HG02973 (cell line): ENCODE data around the gene CSTB.

Experiments used
- ATAC-seq: cut with Tn5 transposase; IDR thresholded peaks from one replicate; pipeline ENCODE4 v1.9.1; 2021; ENCODE audit warnings: moderate library complexity; ENCODE audit not compliant: unreplicated experiment

CSTB gene

DNA sequence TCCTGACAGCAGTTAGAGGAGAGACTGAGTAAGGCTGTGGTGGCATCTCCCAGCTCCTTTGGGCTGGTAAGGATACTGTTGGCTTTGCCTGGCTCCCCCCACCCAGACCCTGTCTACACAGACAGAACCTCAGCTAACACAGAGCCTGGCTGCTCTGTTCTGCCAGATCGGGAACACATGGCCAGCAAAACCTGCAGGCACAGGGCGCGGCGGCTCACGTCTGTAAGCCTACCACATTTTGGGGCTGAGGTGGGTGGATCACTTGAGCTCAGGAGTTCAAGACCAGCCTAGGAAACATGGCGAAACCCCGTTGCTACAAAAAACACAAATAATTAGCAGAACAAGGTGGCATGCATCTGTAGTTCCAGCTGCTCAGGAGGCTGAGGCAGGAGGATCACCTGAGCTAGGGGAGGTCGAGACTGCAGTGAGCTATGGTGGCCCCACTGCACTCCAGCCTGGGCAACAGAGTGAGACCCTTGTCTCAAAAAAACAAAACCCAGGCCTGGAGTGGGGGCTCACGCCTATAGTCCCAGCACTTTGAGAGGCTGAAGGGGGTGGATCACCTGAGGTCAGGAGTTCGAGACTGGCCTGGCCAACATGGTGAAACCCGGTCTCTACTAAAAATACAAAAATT lies 6.7 kb downstream of the CSTB start:
- no peak for ATAC-seq

DNA sequence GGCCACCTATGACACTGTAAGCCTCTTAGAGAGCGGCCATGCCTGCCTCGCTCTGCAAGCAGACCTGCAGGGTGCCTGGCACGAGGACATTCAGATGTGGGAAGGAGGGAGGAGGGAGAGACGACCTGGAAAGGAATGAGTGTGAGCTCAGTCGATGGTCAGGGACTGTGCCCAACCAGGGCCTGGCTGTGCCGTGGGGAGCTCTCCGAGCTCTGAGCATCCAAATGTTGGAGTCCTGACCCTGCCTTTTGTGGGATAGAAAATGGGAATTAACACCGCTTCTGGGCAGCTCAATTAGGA lies 7.3 kb downstream of the CSTB start:
- no peak for ATAC-seq

DNA sequence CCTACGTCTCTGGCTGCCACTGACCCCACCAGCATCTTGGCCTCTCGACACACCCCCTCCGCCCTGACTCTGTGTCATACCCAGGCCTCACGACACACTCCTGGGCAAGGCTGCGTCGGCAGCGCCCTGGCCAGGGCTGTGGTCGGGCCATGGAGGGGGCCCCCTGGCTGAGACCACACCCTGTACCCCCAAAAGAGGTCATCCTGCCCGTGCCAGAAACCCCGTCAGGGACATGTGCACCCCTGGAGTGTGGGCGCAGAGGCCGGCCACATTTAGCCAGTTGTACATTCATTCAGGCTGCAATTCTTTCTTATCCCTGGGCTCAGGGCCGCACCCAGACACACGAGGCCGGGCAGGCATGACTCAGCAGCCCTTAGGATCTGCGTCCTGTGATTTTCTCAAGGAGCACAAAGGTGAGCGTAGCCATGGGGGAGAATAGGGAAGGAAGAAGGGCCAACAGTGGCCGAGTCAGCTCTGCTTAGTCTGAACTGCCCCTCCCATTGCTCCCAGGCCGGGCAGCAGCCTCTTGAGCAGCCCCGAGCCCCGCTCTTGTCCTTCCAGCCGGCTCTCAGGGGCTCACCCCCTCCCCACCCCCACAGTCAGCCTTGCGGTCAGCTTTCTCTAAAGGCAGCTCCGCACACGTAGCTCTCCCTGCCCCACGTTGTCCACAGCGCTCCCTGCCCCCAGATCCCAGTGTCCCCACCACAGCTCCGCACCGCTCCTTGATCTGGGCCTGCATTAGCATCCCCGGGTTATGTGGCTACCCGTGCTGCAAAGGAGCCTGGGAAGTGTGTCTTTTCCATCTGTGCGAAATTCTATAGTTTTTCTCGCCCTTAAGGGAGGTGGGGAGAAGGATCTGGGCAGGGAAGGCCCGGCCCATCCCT lies 7.9 kb downstream of the CSTB start:
- ATAC-seq: no peak

DNA sequence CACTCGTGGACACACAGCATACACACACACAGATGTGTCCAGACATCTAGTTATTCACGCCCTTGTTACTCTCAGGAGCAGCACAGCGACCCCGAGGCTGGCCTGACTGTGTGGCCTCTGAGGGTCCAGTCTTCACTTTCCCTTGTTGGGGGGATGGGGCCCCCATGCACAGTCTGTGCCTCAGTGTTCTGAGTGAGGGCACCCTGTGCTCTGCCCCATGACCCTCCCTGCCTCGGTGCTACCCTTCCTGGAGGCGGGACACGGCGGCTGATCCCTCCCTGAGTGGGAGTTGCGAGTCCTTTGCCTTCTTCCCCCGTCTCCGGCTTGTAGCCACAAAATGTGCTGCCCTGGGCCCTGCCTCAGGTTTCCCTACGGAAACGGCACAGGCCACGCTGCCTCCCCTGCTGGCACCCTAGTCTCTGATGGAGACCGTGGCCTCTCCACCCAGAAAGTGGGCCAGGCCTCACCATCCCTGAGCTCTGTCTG lies 8.6 kb downstream of the CSTB start:
- ATAC-seq: no peak

DNA sequence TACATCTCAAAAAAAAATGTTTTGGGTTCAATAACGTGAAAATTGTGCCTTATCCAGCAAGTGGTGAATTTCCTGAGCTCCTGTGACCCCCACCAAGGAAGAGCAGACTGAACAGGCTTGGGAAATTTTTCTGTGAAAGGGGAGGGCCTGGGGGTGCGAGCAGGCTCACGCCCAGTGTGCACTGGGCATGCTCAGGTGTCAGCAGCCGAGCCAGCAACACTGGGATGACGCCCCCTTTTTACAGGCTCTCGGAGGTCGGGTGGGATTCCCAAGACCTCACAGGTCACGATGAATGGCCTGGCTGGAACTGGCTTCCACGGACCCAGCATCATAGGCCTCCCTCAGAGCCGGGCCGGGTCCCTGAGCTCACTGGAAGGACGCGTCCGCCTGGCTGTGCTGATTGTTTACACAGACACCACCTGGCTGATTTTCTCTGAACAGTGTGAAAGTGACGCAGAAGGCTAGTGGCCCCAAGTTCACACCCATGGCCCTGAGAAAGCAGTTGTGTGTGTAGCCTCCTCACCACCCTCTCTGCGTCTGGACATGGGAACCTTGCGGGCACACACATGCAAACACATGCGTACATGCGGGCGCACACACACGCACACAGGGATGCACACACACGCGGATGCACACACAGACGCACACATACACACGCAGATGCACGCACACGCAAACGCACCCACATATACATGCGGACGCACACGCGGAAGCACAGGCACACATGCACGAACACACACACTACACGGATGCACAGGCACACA lies 9.2 kb downstream of the CSTB start:
- ATAC-seq: no peak

DNA sequence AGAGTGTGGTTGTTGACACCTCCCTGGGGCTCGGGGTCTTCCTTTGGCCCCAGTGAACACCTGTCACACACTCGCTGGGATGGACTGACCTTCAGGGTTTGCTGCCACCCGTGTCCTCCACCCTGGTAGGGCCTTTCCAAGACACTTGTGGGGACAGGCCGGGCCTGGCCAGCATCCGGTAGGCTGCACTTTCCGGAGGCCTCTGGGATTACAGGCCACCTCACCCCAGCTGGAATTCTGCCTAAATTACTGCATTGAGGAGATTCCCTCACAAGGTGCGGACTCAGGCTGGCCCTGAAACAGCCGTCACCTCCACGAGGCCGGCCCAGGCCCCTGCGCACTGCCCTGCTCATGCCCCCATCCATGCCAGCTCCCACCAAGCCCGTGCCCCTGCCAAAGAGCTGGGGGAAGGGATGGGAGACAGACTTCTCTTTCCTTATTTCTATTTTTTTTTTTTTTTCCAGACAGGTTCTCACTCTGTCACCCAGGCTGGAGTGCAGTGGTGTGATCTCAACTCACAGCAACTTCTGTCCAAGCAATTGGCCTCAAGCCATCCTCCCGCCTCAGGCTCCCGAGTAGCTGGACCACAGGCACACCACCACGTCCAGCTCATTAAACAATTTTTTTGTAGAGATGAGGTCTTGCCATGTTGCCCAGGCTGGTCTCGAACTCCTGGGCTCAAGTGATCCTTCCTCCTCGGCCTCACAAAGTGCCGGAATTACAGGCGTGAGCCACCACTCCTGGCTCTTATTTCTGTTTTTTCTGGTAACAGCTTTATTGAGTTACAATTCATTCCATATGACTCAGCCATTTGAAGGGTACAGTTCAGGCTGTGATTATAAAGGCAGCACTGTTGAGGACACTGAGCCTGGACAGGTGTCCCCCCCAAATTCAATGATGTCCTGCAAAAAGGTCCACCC lies 11.3 kb downstream of the CSTB start:
- ATAC-seq: no peak

DNA sequence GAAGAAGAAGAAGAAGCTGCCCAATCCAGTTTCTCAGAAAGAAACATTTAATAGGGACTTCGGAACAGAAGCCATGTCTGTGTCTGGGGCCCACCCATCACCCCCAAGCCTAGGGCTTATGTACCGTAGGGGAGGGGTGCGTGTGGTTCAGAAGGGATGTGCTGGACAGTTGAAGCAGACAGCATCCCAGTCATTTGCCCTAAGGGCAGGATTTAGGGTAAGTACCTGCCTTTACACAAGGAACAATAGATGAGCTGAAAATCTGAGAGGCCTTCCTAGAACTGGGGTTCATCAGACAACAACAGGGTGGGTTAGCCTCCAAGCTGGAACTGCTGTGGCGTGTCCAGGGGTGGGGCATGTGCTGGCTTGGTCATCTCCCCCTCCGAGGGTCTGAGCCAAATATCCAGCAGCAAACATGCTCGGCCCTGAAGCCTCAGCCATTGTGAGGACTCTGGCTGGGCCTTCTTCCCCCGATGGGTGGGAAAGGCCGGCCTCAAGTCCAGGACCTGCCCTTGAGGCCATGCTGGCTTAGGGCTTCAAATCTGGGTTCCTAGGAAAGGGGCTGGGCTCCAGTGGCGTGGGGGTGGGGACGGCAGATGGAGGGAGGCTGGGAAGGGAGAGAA lies 12.1 kb downstream of the CSTB start:
- ATAC-seq: no peak

DNA sequence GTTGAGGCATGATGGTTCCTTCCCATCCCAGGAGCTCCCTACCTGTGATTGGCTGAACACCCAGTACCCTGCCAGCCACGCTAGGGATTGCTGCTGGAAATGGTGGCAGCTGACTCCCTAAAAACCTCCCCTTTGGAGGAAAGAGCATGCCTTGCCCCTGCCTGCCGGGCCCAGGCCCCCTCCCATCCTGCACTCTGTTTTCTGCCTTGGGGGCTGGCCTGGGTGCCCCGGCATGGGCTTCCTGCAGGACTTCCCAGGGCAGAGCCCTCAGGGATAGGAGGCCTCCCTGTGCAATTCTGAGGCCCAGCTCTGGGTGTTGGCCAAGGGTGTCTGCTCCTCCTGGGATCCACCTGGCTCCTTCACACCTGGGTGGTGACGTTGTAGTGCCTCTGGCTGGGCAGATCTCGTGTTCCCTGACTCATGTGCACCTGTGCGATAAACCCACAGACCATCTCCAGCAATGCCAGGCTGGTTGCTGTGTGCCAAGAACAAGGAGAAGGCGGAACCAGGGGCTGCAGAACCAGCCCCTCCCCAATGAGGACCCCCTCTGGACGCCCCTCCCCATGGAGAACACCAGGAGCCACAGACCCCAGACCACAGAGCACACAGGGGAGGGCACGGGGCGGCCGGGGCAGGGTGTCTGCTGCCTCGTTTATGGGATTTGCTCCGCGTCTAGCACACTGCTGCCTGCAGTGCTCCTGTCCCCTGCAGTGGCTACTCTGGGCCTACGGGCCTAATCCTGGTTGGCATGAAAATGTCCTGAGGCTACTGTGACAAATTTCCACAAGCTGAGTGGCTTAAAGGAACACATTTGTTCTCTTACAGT lies 13.6 kb downstream of the CSTB start:
- no peak for ATAC-seq

DNA sequence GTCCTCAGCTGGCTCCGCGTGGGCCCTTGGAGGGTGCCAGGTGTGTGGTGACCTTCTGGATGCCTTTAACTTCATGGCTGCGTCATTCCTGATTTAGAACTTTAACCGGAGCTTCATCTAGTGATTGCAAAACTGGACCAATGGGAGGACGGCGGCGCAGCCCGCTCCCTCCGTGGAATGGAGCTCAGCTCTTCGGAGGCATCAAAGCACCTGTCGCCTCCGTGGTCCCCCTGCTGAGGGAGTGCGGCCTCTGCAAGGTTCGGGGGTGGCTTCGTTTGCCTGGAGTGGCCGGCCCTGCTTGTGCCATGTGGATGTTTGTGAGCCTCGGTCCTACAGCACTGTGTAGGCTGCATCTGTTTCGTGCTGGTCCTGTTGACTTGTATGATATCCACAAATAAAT lies 14.2 kb downstream of the CSTB start:
- no peak for ATAC-seq

DNA sequence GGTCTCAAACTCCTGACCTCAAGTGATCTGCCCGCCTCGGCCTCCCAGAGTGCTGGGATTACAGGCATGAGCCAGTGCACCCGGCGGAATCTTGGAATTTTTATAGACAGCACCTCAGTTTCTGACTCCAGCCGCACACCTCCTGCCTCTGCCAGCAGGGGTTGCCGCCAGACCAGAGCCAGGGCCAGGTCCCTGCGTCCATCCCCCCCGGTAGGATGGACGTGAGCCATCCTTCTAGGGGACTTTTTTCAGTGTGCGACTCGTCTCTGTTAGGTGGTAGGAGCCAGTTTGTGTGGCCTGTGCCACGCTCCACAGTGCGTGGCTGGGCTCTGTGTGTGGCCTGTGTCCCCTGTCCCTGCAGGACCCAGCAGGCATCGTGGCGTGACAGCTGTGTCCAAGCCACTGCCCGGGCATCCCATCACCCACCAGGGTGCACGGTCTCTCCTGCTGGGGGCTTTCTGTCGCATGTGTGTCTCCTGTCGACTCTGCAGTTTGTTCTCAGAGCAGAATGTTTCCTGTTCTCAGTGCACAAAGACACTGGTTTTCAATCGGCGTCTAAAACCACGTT lies 15.6 kb downstream of the CSTB start:
- ATAC-seq: no peak

DNA sequence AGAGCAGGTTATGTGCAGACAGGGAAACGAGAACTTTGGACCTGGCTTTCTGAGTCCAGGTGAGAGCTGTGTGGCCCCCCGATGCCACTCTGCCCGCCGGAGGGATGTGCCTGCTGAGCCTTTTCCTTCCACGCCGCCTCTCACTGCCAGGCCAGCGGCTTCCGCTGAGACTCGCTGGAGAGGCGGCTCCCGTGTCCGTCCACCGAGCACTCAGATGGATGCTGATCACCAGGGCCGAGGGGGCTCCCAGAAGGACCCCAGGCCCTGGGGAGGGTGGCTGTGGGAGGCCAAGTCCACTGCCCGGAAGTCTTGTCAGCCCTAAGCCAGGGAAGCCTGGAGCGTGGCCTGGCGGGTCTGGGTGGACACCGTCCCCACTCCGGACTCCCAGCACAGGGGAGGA lies 16.5 kb downstream of the CSTB start:
- ATAC-seq: no peak

DNA sequence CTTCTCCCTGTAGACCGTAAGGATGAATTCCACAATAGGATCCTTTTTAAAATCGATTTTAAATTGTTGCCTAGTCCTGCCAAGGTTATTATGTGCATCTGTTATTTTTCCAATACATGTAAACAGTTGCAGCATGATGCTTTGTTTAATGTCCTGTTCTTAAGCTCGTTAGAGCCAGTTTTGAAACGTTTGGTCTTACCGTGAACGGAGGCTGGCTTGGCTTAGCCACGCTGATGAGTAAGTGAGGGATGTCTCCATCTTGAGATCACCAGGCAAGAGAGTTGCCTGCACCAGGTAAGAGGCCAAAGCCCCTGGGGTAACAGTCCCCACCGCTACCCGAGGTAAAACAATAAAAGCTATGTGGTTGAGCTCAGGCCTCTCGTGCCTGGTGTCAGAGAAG lies 17.3 kb downstream of the CSTB start:
- ATAC-seq: no peak

DNA sequence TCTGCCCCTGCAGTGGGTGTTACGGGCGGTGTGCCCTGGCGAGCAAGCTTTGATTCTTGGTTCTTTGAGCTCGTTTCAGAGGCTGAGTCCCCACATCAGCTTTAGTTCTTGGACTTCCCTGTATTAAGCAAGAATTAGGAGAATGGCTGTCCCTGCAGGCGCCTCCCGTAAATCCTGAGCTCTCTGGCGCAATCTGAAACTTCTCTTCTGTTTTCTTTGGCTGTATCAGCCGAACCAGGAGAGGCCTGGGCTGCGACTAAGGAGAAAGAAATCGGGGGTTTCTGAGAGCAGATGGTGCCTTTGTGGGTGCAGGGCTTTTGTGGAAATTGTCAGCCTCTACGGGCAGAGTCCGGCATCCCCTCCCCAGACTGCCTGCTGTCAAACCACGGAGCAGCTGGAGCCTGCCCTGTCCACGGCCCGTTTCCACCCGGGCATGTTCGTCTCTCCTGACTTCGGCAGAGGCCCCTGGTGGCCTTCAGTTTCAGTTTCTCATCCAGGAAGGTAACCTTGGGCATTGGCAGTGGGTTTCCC lies 17.9 kb downstream of the CSTB start:
- ATAC-seq: no peak

DNA sequence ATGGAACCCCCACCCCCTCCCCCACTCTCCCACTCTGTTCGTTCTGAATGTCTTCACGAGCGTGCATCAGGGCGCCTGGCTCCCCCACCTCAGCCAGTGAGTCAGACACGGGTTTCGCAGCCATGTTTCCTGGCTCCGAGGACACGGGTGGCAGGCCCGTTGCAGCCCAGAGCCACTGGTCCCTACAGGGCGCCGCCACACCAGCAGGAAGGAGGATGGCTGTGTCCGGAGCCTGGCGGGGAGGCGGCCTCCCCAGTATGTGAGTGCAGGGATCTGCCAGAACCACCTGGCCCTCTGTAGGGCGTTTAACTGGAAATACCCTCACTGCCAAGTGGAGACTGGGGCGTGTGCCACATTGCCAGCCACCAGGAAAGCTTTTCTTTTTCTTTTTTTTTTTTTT lies 18.5 kb downstream of the CSTB start:
- ATAC-seq: no peak

DNA sequence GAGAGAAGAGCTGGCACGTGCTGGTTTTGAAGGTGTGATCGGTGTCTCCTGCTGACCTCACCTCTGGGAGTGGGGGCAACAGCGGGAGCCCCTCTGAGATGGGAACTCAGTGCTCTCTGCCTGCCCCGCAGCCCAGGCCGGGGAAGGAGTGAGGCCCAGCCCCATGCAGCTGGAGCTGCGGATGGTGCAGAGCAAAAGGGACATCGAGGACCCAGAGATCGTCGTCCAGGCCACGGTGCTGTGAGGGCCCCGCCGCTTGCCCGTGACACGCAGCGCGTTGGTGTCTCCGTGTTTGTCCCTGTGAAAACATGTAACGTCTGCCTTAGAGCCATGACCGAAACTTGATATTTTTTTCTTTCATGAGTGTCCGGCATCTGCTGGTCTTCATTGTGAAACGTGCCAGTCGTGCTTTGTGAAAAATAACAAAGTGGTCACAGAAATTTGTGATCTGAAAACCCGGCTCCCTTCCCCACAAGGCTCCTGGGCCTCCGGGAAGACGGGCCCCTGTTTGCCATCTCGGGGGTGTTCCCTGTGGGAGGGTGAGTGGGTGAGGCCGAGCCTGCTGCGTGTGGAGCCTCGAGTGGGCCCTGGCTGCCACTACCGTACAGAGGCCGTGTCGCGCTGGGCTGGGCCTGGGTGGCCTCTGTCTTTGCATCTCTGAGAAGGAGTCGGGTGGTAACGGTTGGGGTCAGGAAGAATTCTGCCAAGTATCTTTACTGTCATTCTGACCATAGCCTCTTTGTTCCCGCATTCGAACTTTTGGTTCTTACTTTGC lies 20.1 kb downstream of the CSTB start:
- ATAC-seq: no peak

DNA sequence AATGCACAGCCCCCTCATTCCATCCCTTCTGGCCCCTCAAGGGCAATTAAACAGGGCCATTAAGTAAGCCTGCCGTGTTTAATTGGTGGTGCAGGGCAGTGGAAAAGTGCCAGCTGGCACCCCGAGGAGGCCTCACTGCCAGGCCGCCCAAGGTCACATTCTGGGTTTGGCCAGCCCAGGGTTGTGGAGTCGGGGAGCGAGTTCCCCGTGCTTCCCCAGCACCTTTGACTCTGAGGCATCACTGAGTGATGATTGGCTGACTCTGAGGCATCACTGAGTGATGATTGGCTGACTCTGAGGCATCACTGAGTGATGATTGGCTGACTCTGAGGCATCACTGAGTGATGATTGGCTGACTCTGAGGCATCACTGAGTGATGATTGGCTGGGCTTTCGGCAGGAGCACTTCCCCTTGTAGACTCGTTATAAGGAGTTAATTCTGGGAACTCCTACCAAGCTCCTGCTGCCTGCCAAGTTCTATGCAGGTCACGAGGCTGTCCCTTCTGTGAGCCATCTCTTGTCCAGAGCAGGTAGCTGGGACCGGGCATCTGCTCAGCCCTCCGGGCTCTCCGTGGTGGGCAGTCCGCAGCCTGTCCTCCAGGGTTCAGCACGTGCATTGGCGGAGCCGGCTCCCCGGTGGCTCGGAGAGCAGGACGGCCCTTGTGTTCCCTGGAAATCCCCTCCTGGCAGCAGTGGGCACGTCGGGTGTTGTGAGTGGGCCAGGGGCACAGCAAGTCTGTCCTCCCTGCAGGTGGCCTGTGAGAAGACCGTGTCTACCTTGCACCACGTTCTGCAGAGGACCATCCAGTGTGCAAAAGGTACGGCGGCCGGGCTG lies 20.9 kb downstream of the CSTB start:
- no peak for ATAC-seq

DNA sequence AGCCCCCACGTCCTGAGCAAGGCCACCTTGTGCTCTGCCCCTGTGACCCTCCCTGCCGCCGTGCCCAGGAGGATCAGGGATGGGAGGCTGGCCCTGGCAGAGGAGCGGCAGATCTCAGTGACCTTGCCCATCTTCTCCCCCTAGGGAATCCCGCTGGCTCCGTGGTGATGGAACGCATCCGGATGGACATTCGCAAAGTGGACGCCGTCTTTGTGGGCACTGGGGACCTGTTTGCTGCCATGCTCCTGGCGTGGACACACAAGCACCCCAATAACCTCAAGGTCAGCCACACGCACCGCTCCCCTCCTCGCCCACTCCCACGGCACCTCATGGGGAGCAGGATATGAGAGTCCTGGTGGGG lies 22.7 kb downstream of the CSTB start:
- ATAC-seq: no peak
